Suppressor macrophage treated with lipopolysaccharide for 4 hours (primary cell): ENCODE results near the gene ZNF322.

Source experiments
- DNase-seq: peaks from one replicate; pipeline ENCODE4 v3.0.0-alpha.2; 2020

The ZNF322 gene

DNA sequence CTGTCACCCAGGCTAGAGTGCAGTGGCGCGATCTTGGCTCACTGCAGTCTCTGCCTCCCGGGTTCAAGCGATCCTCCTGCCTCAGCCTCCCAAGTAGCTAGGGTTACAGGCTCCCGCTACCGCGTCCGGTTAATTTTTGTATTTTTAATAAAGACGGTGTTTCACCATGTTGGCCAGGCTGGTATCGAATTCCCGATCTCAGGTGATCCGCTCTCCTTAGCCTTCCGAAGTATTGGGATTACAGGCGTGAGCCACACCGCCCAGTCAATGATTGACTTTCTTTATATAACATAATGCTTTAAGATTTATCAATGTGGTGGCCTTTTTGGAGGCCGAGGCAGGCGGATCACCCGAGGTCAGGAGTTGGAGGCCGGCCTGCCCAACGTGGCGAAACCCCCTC lies 70.6 kb downstream of the ZNF322 start:
- no peak for DNase-seq
